Naive thymus-derived CD4-positive, alpha-beta T cell (primary cell): ENCODE measurements around the gene MAD2L1. TPM values are rescaled to one million over a fixed set of nuclear protein-coding genes. Genes with fewer than 3 reads are reported as not detected.

Source experiments
- ATAC-seq: fragments of 150-1000 bp; cut with Tn5 transposase; 2 replicates; pipeline ENCODE4 v1.10.0; 2021; ENCODE audit warnings: mild to moderate bottlenecking, moderate library complexity
- CTCF ChIA-PET: fragments of 350-600 bp; sonication (Branson Sonifier 250); formaldehyde crosslinking; loops from one replicate; lab custom pipeline; 2021; ENCODE audit warnings: antibody characterized with exemption; lab: Charles Lee
- POLR2A ChIA-PET: fragments of 350-600 bp; sonication (Branson Sonifier 250); formaldehyde crosslinking; loops from one replicate; lab custom pipeline; 2021; ENCODE audit warnings: antibody characterized with exemption, inconsistent platforms; lab: Charles Lee
- DNase-seq, 9 donors: peaks; one replicate each; pipeline versions ENCODE4 v3.0.0 to v3.0.0-alpha.2; 2020 to 2022; ENCODE audit warnings: mixed read lengths in 1 of 9
- H3K27ac ChIP-seq: one replicate; pipeline ENCODE4 v1.7.0; 2013; ENCODE audit warnings: mild to moderate bottlenecking, low read depth, low read length, moderate library complexity
- H3K27me3 ChIP-seq, 2 donors: one replicate each; pipeline ENCODE4 v1.7.0; 2013; ENCODE audit warnings: low read length in 2 of 2, mild to moderate bottlenecking in 2 of 2, moderate library complexity in 2 of 2; ENCODE audit not compliant: control insufficient read depth in 2 of 2, insufficient read depth in 2 of 2
- H3K36me3 ChIP-seq, 3 experiments: 1 replicate in 2 of 3; 2 replicates in 1 of 3; pipeline ENCODE4 v1.7.0; 2013; ENCODE audit warnings: low read length in 3 of 3, mild to moderate bottlenecking in 3 of 3, moderate library complexity in 1 of 3; ENCODE audit not compliant: insufficient read depth in 3 of 3, control insufficient read depth in 2 of 3
- H3K4me1 ChIP-seq, 2 donors: one replicate each; pipeline ENCODE4 v1.7.0; 2013; ENCODE audit warnings: low read length in 2 of 2, mild to moderate bottlenecking in 2 of 2, moderate library complexity in 1 of 2; ENCODE audit not compliant: control insufficient read depth in 2 of 2, insufficient read depth in 2 of 2
- H3K4me3 ChIP-seq: 2 replicates; pipeline ENCODE4 v1.7.0; 2013; ENCODE audit warnings: mild to moderate bottlenecking, low read length
- H3K9me3 ChIP-seq, 3 experiments: 1 replicate in 2 of 3; 2 replicates in 1 of 3; pipeline ENCODE4 v1.7.0; 2013; ENCODE audit warnings: low read length in 3 of 3; ENCODE audit not compliant: control insufficient read depth in 2 of 3
- H3K27ac Mint-ChIP-seq, 9 donors: one replicate each; pipeline ENCODE4 v1.8.0; 2020 to 2022; ENCODE audit warnings: mixed read lengths in 9 of 9, mild to moderate bottlenecking in 8 of 9, moderate library complexity in 5 of 9, inconsistent platforms in 2 of 9
- H3K27me3 Mint-ChIP-seq, 5 donors: one replicate each; pipeline ENCODE4 v1.8.0; 2021 to 2022; ENCODE audit warnings: mixed read lengths in 5 of 5, mild to moderate bottlenecking in 1 of 5
- H3K36me3 Mint-ChIP-seq, 5 donors: one replicate each; pipeline ENCODE4 v1.8.0; 2020 to 2022; ENCODE audit warnings: mixed read lengths in 5 of 5, mild to moderate bottlenecking in 3 of 5, inconsistent platforms in 1 of 5
- H3K4me1 Mint-ChIP-seq, 7 donors: one replicate each; pipeline ENCODE4 v1.8.0; 2020 to 2022; ENCODE audit warnings: mixed read lengths in 7 of 7, mild to moderate bottlenecking in 3 of 7, inconsistent platforms in 1 of 7
- H3K4me3 Mint-ChIP-seq, 10 donors: one replicate each; pipeline ENCODE4 v1.8.0; 2020 to 2022; ENCODE audit warnings: mild to moderate bottlenecking in 10 of 10, mixed read lengths in 10 of 10, moderate library complexity in 6 of 10, inconsistent platforms in 2 of 10
- H3K9me3 Mint-ChIP-seq, 11 donors: one replicate each; pipeline ENCODE4 v1.8.0; 2020 to 2022; ENCODE audit warnings: mixed read lengths in 11 of 11, mild to moderate bottlenecking in 4 of 11, inconsistent platforms in 1 of 11, moderate library complexity in 1 of 11
- intact Hi-C, 2 donors: fragments of 100-400 bp; cut with micrococcal nuclease; formaldehyde crosslinking; loops; one replicate each; pipeline ENCODE4 v1.15.1; 2023
- polyA plus RNA-seq, 2 donors: library from polyadenylated mRNA; unstranded; fragments of 300-500 nt; fragmentation: Illumina TruSeq; gene quantifications; one replicate each; pipeline ENCODE4 v1.2.3, GENCODE V29; 2021
- total RNA-seq, 6 experiments: library from RNA in 5 of 6; stranded (reverse) in 5 of 6; gene quantifications; 1 replicate in 5 of 6; 2 replicates in 1 of 6; pipeline ENCODE4 v1.2.3 and lab custom pipeline; 2021 to 2026

MAD2L1 gene
- total and polyA plus RNA-seq, 7 experiments from 2014 or later = 5.1 to 44.0 (median 7.6) TPM

DNA sequence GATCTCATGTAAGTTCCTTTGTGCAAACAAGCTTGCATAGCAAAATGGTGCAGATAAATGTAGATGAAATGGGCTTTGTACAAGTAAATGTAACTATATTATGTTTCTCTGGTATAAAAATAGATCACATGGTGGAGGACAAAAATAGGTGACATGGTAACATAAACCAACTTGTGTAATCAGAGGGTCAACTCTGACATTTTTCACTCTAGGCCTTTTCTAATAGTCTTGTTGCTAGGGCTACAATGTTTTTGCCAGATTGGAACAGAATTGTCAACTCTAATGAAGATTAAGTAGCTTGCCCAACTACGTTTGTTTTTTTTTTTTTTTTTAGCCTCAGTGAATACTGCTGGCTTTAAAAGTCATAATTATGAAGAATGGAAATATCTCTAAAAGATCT, 11.5 kb downstream of the MAD2L1 start:
- ChIA-PET CTCF (interaction anchor here (0.7 to 0.9 kb wide), 2 partner anchors 12 to 460 kb away, joined by 3 to 4 read pairs; partner anchors contain the start of gene MAD2L1), POLR2A (interaction anchor here (0.6 to 1.4 kb wide), 2 partner anchors 11 to 23 kb away, joined by 3 read pairs; partner anchors contain the start of gene MAD2L1)
- no peaks in the 10 kb centered on the region for H3K9me3 ChIP-seq
- no peak overlapping the region for H3K4me3 Mint-ChIP-seq
- no peak for ATAC-seq
- intact Hi-C loops = loop anchor here (10.0 kb wide), 2 partner anchors 1010 to 1280 kb away; no protein-coding TSS in a partner anchor
- H3K27ac ChIP-seq = no peak overlapping the region
- H3K36me3 ChIP-seq = no peaks in the 10 kb centered on the region
- no peaks in the 10 kb centered on the region for H3K4me1 ChIP-seq
- no peaks in the 10 kb centered on the region for H3K27me3 Mint-ChIP-seq
- no peak overlapping the region for H3K27ac Mint-ChIP-seq
- no peaks in the 10 kb centered on the region for H3K9me3 Mint-ChIP-seq
- no peaks in the 10 kb centered on the region for H3K27me3 ChIP-seq
- no peak overlapping the region for H3K4me3 ChIP-seq
- H3K36me3 Mint-ChIP-seq = peaks cover 3 to 20% (median 11%) of the 10 kb centered on the region in 5 donors
- no peak for DNase-seq
- H3K4me1 Mint-ChIP-seq = peaks cover 0 to 10% (median 0%) of the 10 kb centered on the region in 7 donors

DNA sequence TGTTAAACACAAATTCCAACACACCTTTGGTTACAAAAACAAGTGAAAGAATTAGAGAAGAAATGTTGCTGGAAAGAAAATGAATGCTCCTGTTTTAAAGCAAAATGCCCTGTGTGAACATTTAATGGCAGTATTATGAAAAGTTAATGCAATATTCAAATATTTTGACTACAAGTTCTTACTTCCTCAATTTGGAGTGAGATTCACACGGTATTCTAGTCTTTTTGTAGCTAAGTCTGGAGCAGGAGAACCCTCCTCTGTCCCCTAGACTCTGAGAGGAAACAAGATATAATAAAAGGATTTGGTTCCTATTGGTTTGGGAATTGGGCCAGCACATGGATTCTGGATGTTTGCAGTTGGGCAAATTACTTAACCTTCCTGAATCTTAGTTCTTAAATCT, 12.7 kb downstream of the MAD2L1 start:
- Histone ChIP-seq H3K27me3 (no peaks in the 10 kb centered on the region), H3K27ac (no peak overlapping the region), H3K4me1 (no peaks in the 10 kb centered on the region), H3K36me3 (no peaks in the 10 kb centered on the region), H3K4me3 (no peak overlapping the region), H3K9me3 (no peaks in the 10 kb centered on the region)
- CTCF ChIA-PET = no interaction called here
- no peak for ATAC-seq
- H3K9me3 Mint-ChIP-seq = no peaks in the 10 kb centered on the region
- intact Hi-C loops = loop anchor here (5.0 to 10.0 kb wide), 4 partner anchors 602 to 1279 kb away; no protein-coding TSS in a partner anchor
- DNase-seq = no peak
- H3K4me1 Mint-ChIP-seq = peaks cover 0 to 12% (median 4%) of the 10 kb centered on the region in 7 donors
- H3K27me3 Mint-ChIP-seq = no peaks in the 10 kb centered on the region
- H3K4me3 Mint-ChIP-seq = no peak overlapping the region
- no peak overlapping the region for H3K27ac Mint-ChIP-seq
- peaks cover 0 to 9% (median 3%) of the 10 kb centered on the region in 5 donors for H3K36me3 Mint-ChIP-seq
- POLR2A ChIA-PET = interaction anchor here (1.4 kb wide), 1 partner anchor 13 kb away, joined by 3 read pairs; the partner anchor contains the start of gene MAD2L1

DNA sequence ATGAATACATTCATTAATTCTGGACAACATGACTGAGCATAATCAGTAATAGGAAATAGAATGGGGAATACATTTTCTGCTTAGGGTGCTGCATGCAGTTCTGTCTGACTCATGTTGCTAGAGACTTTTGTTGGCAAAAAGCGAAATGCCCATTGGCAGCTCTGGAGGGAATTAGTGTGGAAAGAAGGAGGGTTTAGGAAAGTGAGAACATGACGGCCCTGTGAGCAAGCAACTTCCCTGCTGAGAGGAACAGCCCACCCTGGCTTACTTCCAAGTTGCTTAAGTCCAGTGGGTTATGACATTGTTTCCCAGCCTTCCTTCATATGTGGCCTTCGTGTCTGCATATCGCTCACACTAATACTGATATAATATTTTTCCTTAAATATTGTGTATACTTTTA, 13.8 kb downstream of the MAD2L1 start:
- intact Hi-C loops = loop anchor here (5.0 to 10.0 kb wide), 4 partner anchors 601 to 1278 kb away; no protein-coding TSS in a partner anchor
- ChIA-PET CTCF (no interaction called here), POLR2A (no interaction called here)
- H3K36me3 Mint-ChIP-seq = peaks cover 0 to 5% (median 0%) of the 10 kb centered on the region in 5 donors
- no peaks in the 10 kb centered on the region for H3K27me3 ChIP-seq
- no peak overlapping the region for H3K27ac Mint-ChIP-seq
- peaks cover 0 to 12% (median 4%) of the 10 kb centered on the region in 7 donors for H3K4me1 Mint-ChIP-seq
- no peaks in the 10 kb centered on the region for H3K36me3 ChIP-seq
- H3K27me3 Mint-ChIP-seq = no peaks in the 10 kb centered on the region
- no peaks in the 10 kb centered on the region for H3K9me3 ChIP-seq
- no peaks in the 10 kb centered on the region for H3K9me3 Mint-ChIP-seq
- ATAC-seq (no peak), DNase-seq (no peak)
- H3K4me3 ChIP-seq = no peak overlapping the region
- no peak overlapping the region for H3K4me3 Mint-ChIP-seq
- H3K4me1 ChIP-seq = no peaks in the 10 kb centered on the region
- no peak overlapping the region for H3K27ac ChIP-seq

DNA sequence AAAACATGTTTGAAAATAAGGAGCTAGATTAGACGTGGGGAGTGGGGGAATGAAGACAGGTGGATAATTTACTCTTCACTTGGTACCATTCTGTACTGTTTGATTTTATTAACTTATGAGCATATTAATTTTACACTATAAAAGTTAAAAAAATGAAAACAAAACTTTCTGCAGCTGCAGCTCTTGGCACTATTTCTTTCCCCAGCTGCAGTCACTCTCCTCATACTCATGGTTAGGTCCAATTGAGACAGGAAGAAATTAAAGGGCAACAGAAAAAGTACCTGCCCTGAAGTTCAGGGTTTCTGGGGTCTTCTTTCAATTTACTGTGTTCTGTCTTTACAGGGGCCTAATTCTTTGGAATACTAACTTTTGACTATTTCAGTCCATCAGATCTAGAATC, 15.4 kb downstream of the MAD2L1 start:
- Histone ChIP-seq H3K4me3 (no peak overlapping the region), H3K4me1 (no peaks in the 10 kb centered on the region), H3K27me3 (no peaks in the 10 kb centered on the region), H3K36me3 (no peaks in the 10 kb centered on the region), H3K9me3 (no peaks in the 10 kb centered on the region), H3K27ac (no peak overlapping the region)
- intact Hi-C loops = loop anchor here (5.0 to 10.0 kb wide), 4 partner anchors 599 to 1276 kb away; no protein-coding TSS in a partner anchor
- H3K4me1 Mint-ChIP-seq = peaks cover 0 to 5% (median 4%) of the 10 kb centered on the region in 7 donors
- ChIA-PET POLR2A (no interaction called here), CTCF (interaction anchor here (0.6 to 0.9 kb wide), 2 partner anchors 1009 to 1088 kb away, joined by 3 read pairs; no protein-coding TSS in a partner anchor)
- no peak for ATAC-seq
- no peaks in the 10 kb centered on the region for H3K36me3 Mint-ChIP-seq
- H3K4me3 Mint-ChIP-seq = no peak overlapping the region
- no peaks in the 10 kb centered on the region for H3K9me3 Mint-ChIP-seq
- H3K27ac Mint-ChIP-seq = no peak overlapping the region
- H3K27me3 Mint-ChIP-seq = no peaks in the 10 kb centered on the region
- no peak for DNase-seq

DNA sequence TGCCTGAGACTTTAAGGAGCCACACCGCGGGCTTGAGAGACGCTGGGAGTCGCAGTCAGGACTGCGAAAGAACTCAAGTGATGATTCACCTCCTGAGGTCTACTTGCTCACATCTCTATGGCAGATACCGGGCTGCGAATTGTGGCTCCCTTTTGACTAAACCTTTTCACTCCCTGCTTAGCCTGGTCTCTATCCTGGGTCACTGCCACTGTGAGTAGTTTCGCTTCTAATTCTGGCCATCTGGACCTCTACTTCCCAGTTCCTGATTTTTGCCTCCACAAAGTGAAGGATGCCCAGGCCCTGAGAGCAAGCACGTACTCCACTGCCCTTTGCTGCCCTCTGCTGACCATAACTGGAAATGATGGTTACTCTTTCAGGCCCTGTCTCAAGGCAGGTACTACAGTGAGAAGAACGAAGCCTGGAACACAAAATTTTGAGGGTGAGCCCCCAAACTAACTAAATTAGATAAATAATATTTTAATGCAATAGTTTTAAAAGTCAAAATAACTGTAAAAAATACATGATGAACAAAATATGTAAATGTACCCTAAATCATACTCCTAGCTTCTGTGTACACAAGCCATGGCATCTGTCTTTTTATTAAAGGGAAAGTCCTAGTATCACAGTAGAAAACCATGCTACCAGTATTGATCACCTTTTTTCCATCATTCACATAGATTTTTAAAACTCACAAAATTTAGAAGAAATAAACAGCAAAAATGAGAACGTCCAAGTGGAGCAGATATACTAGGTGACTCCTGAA, 16.7 kb downstream of the MAD2L1 start:
- intact Hi-C loops = loop anchor here (1.0 to 10.0 kb wide), 11 partner anchors 18 to 1275 kb away; partner anchors contain the start of gene PDE5A (in 1 of the 2)

DNA sequence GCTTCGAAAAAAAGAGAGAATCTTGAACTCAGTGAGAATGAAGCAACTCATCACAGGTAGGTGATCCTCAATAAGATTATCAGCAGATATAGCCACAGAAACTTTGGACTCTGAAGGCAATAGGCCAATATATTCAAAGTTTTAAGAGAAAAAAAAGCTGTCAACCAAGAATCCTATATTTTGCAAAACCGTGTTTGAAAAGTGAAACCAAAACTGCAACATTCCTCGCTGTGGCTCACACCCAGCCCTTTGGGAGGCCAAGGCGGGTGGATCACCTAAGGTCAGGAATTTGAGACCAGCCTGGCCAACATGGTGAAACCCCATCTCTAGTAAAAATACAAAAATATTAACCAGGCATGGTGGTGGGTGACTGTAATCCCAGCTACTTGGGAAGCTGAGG, 22.8 kb downstream of the MAD2L1 start:
- no peaks in the 10 kb centered on the region for H3K4me1 ChIP-seq
- H3K27me3 ChIP-seq = no peaks in the 10 kb centered on the region
- H3K4me3 ChIP-seq = no peak overlapping the region
- DNase-seq (no peak), ATAC-seq (no peak)
- no peak overlapping the region for H3K4me3 Mint-ChIP-seq
- no peak overlapping the region for H3K27ac Mint-ChIP-seq
- H3K27me3 Mint-ChIP-seq = peaks cover 0 to 4% (median 0%) of the 10 kb centered on the region in 5 donors
- ChIA-PET CTCF (interaction anchor here (0.7 kb wide), 1 partner anchor 1466 kb away, joined by 4 read pairs; no protein-coding TSS in a partner anchor), POLR2A (interaction anchor here (0.6 kb wide), 1 partner anchor 36 kb away, joined by 3 read pairs; no protein-coding TSS in a partner anchor)
- H3K36me3 ChIP-seq = no peaks in the 10 kb centered on the region
- no peak overlapping the region for H3K27ac ChIP-seq
- no peaks in the 10 kb centered on the region for H3K9me3 ChIP-seq
- H3K36me3 Mint-ChIP-seq = peaks cover 0 to 6% (median 0%) of the 10 kb centered on the region in 5 donors
- no peaks in the 10 kb centered on the region for H3K4me1 Mint-ChIP-seq
- peaks cover 0 to 11% (median 5%) of the 10 kb centered on the region in 11 donors for H3K9me3 Mint-ChIP-seq
- intact Hi-C loops = no loop called here

More for the DNA sequence above, 16.7 kb downstream of the MAD2L1 start:
- POLR2A ChIA-PET = no interaction called here
- Histone ChIP-seq H3K4me1 (no peaks in the 10 kb centered on the region), H3K4me3 (no peak overlapping the region), H3K27ac (no peak overlapping the region), H3K9me3 (no peaks in the 10 kb centered on the region), H3K36me3 (no peaks in the 10 kb centered on the region), H3K27me3 (no peaks in the 10 kb centered on the region)
- CTCF ChIA-PET = interaction anchor here (0.9 kb wide), 1 partner anchor 14 kb away, joined by 3 read pairs; no protein-coding TSS in a partner anchor
- Mint-ChIP-seq H3K9me3 (no peaks in the 10 kb centered on the region), H3K4me3 (peak overlapping the region in 7 of 10 donors; percentile 22 to 84 (median 33)), H3K4me1 (peaks cover 0 to 5% (median 4%) of the 10 kb centered on the region in 7 donors), H3K36me3 (no peaks in the 10 kb centered on the region), H3K27me3 (no peaks in the 10 kb centered on the region), H3K27ac (peak overlapping the region in 1 of 9 donors; percentile 3)
- ATAC-seq = peak; percentile 97
- DNase-seq = peak; percentile 41 to 78 (median 64)
